GM21390 (cell line): ENCODE measurements around the gene GNAT1.
"Not testable (repeated sequence)": the region's sequence is repeated elsewhere in the genome, so short reads cannot be mapped to it uniquely, and the experiment has no call there.

Experiments used
- ATAC-seq: cut with Tn5 transposase; IDR thresholded peaks from one replicate; pipeline ENCODE4 v1.9.1; 2021; ENCODE audit not compliant: unreplicated experiment

The GNAT1 gene

DNA sequence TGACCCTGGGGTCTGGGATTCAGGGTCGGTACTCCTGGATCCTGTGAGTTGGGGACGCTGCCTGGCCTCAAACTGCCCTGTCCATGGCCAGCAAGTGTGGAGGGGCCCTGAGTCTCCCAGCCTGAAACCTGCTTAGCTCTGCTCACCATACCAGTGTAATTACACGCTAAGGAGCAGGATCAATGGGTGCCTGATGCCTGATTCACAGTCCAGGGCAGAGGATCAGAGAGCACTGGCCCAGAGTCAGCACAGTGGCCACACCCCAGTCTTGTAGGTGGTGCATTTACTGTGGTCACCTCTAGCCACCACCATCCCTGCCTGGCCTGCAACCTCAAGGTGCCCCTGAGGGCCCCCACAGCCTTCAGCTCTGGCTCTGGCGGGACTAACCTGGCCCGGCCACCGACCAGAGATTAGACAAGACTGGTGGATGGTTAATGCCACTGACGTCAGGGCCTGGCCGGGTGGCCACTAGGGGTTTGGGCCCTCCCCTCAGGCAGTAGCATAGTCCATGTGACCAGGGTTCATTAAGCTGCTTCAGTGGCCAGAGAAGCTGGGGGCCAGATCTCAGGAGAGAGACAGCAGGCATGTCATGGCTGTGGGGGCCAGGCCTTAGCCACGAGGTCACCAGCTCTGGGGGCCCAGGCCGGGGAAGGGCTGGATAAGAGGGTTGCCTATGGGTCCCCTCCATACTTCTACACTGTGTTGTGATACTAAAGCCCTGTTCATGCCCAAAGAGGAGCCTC, 10.3 kb downstream of the GNAT1 start:
- no peak for ATAC-seq

DNA sequence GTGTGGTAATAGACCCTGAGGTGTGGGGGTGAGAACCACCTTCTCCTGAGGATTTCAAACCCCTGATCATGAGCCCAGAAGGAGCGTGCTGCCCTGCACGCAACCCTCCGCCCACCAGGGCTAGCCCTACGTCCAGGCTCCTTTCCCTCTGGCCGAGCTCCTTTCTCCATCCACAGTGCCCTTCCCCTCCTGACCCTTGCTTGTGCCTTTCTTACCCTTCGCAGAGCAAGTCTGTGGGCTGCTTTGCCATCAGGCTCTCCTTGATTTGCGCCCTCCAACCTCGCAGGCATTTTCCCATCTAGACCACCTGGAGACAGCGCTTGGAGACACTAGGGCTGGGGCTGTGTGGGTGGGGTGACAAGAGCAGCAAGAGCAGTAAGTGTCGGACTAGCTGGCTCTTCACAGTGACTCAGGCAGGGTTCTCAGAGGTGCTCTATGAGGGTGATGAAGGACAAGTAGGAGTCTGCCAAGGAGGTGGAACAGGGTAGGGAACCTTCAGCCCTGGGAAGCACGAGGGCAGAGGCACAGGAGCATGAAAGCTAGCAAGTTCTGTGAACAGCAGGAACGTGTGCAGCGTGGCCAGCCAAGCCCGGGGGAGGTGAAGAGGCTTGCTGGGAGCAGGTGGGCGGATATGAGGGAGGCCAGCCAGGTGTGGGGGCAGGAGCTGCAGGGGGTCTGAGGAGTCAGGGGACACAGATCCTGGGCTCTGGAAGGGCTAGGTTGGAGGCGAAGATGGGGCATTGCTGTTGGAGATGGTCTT, 11.1 kb downstream of the GNAT1 start:
- ATAC-seq: no peak

DNA sequence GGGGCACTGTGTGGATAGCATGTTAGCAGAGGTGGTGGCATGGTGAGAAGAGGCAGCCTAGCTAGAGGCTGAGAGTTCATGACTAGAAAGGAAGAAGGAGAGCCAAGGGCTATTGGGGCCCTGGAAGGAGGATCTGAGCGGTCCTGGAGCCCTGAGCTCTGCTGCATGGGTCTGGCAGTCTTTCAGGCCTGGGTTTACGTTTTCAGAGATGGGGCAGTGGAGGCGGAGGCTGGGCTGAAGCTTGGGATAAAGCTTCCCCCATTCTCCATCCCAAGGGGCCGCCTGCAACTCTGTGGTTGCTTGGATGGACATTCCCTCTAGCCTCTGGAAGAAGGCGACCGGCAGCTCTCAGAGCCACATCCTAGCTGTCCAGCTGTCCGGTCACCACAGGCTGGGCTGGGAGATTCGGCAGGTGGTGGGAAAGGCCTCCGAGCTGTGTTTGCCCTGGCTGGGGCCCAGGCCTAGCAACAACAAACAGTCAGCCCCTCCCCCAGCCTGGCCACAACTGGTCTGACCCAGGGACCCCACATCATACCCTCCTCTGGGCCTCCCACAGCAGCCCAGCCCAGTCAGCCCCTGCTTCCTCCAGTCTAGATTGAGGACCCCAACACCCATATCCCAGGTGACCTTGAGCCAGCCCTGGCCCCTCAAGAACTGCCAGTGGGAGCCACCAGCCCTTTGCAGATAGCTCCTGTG, 11.9 kb downstream of the GNAT1 start:
- ATAC-seq: no peak

DNA sequence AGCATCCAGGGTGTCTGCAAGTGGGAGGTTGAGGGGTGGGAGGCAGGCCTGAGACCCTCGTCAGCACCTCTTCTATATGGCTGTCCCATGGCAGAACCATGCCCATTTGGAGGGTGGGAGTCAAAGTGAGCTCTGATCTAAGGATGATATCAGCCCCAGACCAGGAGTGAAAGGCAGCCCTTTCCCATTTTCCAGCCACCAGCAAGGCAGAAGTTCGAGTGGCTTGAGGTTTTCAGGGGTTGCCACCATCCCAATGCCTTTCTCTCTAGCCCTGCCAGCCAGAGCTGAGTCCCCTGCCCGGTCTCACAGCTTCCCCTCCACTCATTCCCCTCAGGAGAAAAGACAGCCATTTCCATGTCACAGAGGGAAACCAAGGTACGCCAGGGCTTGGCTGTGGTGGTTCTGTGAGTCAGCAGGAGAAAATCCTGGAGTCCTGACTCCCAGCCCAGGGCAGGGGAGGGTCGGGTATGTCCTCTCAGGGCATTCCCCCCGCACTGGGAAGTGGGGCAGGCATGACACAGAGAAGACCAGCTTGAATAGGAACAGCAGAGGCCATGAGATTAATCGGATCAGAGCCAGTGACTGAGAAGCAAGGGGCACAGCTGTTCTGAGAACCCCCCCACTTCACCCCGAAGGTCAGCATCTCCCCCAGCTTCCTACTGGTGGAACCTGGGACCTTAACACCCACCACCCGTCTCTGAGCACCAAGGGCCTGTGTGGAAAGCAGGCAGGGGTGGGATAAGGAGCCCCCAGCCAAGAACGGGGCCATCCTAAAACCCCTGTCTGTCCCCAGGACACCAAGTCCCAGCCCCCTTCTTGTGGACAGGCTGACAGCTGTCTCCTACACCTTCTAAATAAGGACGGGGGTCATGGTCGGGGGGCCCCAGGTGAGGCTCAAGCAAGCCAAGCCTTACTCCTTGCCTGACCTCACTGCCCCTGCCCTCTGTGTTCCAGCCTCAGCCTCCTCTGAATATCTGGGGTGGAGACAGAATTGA, 12.7 kb downstream of the GNAT1 start:
- no peak for ATAC-seq

DNA sequence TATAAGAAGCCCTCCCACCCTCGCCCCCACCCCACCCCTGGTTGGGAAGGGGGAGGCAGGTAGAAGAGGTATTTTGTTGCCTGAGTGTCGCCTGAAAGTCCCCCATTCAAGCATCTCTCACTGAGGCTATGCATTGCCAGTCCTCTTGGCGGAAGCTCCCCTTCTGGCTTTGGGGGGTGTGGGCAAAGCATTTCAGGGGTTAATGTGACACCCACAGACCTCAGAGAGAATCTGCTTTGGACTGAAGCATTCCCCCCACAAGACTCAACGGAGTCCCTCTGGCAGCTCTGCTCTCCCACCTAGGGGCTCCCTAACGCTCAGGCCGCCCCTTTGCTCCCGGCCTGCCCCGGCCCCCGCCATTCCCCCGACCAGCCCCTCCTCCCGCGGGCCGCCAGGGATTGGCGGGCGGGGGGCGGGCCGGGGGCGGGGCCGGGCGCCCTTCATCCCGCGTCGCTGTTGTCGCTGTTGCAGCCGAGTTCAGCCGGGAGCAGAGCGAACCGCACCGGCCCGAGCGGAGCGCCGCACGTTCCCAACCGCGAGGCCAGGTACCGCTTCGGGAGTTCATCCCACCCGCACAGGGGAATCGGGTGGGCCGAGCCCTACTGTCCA, 13.5 kb downstream of the GNAT1 start, which contains the start of gene SLC38A3:
Gene SLC38A3 (plus strand): TSS at position 468 of the 609 bp plus-strand sequence. CDS start 8,929 bp downstream, outside the sequence.
- no peak for ATAC-seq

DNA sequence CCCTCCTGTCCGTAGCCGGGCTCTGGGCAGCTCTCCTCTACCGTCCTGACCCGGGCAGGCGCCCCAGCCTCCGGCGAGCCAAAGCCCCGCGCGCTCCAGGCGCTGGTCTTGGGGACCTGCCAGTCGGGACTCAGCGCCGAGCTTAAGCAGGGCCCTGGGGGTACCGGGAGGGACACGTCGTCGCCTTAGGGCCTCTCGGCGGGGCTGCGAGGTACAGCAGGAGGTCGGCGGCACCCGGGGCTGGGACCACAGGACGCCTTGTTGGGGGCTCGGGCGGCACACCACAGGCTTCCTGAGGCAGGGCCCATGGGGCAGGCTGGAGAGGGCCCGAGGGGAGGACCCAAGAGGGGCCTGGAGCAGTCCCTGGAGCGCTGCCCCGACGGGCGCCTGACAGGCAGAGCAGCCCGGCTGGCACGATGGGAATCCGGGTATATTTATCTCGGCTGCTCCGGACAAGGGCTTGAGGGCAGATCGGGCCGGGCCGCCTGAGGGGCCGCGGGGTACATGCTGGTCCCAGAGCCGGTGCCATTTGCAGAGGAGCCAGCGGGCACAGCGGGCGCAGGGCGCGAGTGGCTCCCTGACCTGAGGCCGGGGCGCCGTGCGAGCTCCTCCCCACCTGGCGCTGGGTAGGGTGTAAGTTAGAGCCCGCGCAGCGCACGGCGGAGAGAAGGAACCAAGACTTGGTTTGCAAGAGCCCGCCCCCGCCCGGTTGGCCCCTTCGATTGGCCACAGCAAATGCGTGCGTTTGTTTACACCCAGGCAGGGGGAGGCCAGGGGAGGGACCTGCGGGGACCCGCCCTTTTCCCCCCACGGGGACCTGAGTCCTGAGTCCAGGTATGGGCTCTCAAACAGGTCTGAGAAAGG, 14.2 kb downstream of the GNAT1 start:
- no peak for ATAC-seq

DNA sequence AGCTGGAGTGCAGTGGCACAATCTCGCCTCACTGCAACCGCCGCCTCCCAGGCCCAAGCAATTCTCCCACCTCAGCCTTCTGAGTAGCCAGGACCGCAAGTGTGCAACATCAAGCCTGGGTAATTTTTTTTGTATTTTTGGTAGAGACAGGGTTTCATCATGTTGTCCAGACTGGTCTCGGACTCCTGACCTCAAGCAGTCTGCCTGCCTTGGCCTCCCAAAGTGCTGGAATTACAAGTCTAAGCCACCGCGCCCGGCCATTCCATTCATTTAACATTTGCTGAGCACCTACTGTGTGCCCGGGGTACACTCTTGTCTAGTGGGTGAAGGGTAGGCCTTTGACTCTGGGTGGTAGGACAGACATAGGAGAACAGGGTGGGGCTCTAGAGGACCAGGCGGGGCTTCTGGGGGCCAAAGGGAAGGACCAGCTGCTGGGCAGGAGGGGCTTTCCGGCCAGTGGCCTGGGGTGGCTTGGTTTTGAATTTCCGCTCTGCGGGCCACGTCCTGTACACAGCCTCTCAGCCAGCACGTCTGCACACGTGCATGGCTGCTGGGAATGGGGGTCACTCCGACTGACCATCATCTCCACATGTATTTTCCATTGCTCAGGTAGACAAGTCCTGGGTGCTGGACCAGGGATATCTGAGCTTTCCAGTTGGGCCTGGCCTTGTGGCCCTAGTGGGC, 16.1 kb downstream of the GNAT1 start:
- no peak for ATAC-seq

DNA sequence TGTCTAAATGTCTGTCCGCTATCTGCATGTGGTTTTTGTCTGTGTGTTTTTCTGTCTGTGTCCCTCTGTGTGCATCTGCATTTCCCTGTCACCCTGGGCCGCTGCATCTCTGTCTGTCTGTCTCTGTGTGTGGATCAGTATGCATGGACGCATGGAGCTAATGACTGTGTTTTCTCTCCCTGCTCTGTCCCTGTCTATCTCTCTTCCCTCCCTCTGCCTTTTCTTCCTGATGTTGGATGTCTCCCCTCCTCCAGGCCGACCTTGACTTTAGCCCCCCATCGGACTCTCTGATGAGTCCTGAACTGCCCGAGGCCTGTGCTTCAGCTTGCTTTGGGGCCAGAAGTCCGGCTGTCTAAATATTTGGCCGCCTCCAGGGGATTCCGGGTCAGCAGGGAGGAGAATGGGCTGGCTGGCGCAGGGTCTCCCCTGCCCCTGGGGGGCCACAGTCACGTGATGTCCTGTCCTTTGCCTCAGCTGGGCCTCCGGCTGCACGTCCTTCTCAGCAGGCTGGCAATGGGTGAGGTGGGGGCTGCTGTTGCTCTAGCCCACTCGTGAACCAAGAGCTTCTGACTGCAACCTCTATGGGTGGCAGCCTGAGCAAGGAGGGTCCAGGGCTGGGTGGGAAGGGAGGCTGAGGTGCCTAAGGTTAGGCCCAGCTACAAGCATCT, 17.4 kb downstream of the GNAT1 start:
- ATAC-seq: no peak

DNA sequence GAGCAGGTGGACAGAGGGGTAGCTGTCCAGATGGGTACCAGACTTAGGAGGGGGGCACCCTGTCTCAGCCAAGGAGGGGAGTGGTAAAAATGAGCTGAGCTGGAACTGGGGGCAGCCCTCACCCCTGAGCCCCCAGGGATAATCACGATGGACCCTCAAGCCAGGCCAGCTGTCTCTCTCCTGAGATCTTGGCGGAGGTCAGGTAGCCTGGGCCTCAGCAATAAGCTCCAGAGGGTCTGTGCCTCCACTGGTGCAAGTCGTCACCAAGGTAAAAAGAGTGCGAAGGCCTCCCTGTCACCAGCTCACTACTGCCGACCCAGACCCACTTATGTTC, 18.7 kb downstream of the GNAT1 start:
- ATAC-seq: no peak

DNA sequence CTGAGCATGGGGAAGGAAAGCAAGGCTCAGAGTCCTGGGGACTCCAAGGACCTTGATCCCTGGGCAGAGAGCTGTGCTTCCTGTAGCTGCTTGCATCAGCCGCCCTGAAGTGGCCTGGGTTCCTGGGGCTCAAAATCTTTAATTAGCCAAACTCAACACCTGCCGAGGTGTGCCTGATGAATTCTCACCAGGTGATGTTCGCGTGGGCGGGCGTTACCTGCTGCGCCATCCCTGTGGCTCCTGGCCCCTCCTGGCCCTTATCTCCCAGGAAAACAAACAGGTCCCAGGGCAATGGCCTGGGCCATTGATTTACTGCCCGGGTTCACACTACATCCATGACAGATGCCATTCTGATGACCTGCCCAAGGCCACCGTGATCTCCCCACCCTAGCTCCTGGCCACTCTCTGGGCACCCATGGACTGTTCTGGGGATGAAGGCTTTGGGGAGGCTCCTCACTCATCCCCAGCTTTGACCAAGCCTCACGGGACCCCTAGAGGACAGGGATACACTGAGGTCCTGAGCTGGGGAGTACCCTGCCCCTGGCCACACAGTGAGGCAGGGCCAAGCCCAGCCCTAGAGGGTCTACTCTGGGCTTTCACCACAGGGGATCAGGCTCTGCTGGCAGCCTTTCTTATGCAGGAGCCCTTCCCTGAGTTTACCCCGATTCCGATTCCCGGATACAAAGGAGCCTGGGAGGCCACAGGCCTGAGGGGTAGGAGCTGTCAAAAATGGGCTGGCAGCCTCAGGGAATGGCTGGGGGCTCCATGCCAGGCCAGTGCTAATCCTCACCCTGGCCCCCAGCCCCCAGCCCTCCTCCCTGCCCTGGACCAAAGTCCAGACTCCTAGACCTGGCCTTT, 19.3 kb downstream of the GNAT1 start:
- no peak for ATAC-seq

DNA sequence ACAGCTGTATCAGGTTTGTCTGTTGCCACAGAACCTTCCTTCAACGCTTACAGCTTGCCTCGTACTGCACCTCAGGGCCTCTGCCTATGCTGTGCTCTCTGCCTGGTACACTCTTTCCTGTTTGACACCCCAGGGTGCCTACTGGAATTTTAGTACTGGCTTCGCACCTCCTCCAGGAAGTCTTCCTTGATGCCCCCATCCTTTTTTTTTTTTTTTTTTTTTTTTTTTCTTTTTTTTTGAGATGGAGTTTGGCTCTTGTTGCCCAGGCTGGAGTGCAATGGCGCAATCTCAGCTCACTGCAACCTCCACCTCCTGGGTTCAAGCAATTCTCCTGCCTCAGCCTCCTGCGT, 19.9 kb downstream of the GNAT1 start:
- ATAC-seq: not testable (repeated sequence)

DNA sequence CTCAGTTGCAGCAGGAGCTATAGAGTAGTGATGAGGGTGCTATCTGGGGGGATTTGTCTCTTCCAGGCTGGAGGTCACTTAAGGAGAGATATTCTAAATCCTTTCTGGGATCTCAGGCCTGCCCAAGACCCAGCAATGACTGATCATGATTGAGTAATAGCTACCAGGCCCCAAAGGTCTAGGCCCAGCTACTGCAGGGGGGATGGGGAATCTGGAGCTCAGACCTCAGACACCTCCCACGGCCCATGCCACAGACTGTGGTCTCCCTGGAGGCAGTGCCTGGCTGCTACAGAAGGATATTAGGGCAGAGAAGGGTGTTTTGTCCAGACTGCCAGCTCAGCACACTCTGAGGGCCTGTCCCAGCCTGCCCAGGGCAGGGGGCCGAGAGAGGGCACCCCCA, 20.5 kb downstream of the GNAT1 start:
- ATAC-seq: no peak

DNA sequence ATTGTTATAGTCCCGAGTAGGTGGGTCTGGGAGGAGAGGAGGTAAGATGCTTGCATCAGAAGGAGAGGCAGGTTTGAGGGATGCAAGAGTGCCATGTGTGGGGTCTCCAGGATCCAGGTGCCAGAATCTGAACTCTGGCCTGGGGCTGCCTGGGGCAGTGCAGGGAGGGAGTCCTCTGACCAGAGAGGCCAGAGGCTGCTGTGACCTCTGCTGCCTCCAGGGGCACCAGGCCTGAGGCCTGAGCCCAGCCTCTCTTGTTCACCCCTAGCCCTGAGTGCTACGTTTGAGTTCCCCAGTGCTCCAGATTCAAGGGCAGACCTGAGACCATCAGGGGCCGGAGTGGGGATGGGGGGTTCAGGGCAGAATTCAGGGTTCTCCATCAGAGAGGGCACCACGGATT, 21.1 kb downstream of the GNAT1 start:
- no peak for ATAC-seq

DNA sequence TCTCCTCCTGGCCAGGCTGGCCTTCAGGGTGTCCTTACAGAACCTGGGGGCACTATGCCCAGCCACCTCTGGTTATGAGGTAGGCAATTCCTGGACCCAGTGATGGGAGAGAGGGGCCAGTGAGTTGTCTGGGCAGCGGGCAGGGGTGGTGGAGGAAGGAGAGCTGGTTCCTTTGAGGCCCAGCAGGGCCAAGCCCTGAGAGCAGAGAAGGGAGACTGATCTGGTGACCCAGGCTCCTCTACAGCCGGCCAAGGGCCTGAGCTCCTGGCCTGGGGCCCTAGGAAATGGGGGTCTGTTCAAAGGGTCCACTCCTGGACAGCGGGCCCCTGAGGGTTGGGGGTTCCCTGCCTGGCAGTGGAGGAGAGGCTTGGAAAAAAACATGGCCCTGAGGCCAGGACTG, 21.6 kb downstream of the GNAT1 start:
- ATAC-seq: no peak

DNA sequence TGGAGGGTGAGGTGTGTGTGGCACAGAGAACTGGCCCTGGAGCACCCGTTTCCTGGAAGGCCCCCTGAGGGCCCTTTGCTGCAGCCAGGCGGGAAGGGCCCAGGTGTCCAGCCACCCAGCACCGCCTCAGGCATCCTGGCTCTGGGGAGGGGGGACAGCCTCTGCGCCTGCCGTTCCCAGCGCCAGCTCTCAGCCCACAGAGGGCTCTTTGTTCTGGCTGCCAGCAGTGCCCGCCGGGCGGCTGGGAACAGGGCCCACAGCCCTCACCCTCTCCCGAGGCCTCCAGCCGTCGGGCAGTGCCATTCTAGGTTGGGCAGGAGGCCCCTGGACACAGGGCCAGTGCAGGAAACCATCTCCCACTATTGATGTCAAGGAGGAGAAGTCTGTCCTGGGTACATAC, 22.0 kb downstream of the GNAT1 start:
- no peak for ATAC-seq

DNA sequence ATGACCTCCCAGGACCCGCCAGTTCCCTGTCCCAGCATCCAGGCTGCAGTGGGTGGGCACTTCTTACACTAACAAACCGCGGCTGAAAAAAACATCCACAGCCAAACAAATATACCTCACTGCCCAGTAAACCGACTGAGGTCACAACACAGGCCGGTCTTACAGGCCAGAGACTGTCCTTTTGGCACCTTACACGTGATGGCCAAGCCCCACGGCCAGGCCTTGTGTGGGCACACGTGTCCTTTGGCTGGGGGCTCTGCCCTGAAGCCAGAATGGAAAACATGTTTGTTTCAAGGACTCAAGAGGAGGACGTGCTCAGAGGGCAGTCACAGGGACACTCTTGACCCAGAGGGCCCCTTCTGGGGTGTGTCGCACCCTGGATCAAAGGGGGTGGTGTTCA, 23.4 kb downstream of the GNAT1 start:
- no peak for ATAC-seq

DNA sequence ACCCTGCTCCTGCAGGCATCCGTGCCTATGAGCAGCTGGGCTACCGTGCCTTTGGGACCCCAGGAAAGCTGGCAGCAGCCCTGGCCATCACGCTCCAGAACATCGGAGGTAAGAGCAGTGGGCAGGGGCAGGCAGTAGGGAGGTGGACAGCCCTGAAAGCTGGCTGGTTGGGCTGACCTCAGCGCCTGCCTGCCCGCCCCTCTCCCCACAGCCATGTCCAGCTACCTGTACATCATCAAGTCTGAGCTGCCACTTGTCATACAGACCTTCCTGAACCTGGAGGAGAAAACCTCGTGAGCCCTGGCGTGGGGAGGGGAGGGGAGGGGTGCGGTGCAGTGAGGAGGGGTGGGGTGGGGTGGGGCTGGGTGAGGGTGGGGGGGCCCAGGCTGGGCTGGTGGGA, 24.1 kb downstream of the GNAT1 start:
- no peak for ATAC-seq

DNA sequence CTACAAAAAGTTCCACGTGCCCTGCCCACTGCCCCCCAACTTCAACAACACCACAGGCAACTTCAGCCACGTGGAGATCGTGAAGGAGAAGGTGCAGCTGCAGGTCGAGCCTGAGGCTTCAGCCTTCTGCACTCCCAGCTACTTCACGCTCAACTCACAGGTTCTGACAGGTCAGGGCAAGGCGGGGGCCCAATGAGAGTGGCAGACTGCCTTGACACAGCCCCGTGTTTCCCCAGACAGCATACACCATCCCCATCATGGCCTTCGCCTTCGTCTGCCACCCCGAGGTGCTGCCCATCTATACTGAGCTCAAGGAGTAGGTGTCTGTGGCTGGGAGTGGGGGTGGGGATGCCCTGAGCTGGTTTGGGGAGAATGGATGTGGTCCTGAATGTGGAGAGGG, 26.3 kb downstream of the GNAT1 start:
- ATAC-seq: no peak
